Liver (tissue), 9 donors: ENCODE measurements around the gene ZDHHC20. TPM values are rescaled to one million over a fixed set of nuclear protein-coding genes. Genes with fewer than 3 reads are reported as not detected.

Experiments used
- DNase-seq: peaks from one replicate; pipeline ENCODE4 v3.0.0-alpha.2; 2017; ENCODE audit warnings: low spot score
- H3K27ac ChIP-seq, 2 donors: one replicate each; pipeline ENCODE4 v1.7.0; 2013; ENCODE audit warnings: inconsistent platforms in 2 of 2, low read length in 2 of 2, control low read depth in 1 of 2, low read depth in 1 of 2, mild to moderate bottlenecking in 1 of 2
- H3K27me3 ChIP-seq, 4 donors: one replicate each; pipeline versions ENCODE4 v1.6.1 to v1.7.0; 2013; ENCODE audit warnings: low read length in 3 of 4, inconsistent platforms in 1 of 4, mild to moderate bottlenecking in 1 of 4, moderate library complexity in 1 of 4; ENCODE audit not compliant: control insufficient read depth in 4 of 4, insufficient read depth in 4 of 4
- H3K36me3 ChIP-seq, 4 donors: one replicate each; pipeline versions ENCODE4 v1.6.1 to v1.7.0; 2013; ENCODE audit warnings: low read length in 3 of 4, mild to moderate bottlenecking in 3 of 4, low read depth in 1 of 4, moderate library complexity in 1 of 4; ENCODE audit not compliant: control insufficient read depth in 4 of 4, insufficient read depth in 3 of 4
- H3K4me1 ChIP-seq, 4 donors: one replicate each; pipeline versions ENCODE4 v1.6.1 to v1.7.0; 2013; ENCODE audit warnings: low read length in 3 of 4, mild to moderate bottlenecking in 3 of 4, moderate library complexity in 1 of 4; ENCODE audit not compliant: control insufficient read depth in 4 of 4, insufficient read depth in 4 of 4
- H3K4me3 ChIP-seq, 3 donors: one replicate each; pipeline versions ENCODE4 v1.6.1 to v1.7.0; 2013; ENCODE audit warnings: low read length in 3 of 3, control low read depth in 1 of 3, low read depth in 1 of 3, mild to moderate bottlenecking in 1 of 3
- H3K9ac ChIP-seq, 2 donors: one replicate each; pipeline ENCODE4 v1.7.0; 2013; ENCODE audit warnings: low read length in 2 of 2, mild to moderate bottlenecking in 2 of 2, moderate library complexity in 2 of 2, control low read depth in 1 of 2, low read depth in 1 of 2
- H3K9me3 ChIP-seq, 4 donors: one replicate each; pipeline versions ENCODE4 v1.6.1 to v1.7.0; 2013; ENCODE audit warnings: low read length in 3 of 4; ENCODE audit not compliant: control insufficient read depth in 4 of 4
- CTCF ChIP-seq: fragments of 150-350 bp; IDR thresholded peaks from 2 replicates; pipeline ENCODE4 v1.5.1; 2017; ENCODE audit warnings: improper control_type of control experiment, low read depth, low read length; ENCODE audit not compliant: missing input control
- EGR1 ChIP-seq, 2 donors: IDR thresholded peaks; 2 replicates each; pipeline ENCODE4 v1.6.1; 2016 to 2018; ENCODE audit warnings: antibody characterized with exemption in 2 of 2, low read depth in 2 of 2
- FOXA1 ChIP-seq: IDR thresholded peaks from 2 replicates; pipeline ENCODE4 v1.6.1; 2016; ENCODE audit warnings: antibody characterized with exemption
- FOXA2 ChIP-seq: IDR thresholded peaks from 2 replicates; pipeline ENCODE4 v1.6.1; 2016; ENCODE audit warnings: antibody characterized with exemption
- GABPA ChIP-seq, 2 donors: IDR thresholded peaks in 1 of 2; conservative IDR thresholded peaks in 1 of 2; 2 replicates each; pipeline ENCODE4 v1.6.1; 2016; ENCODE audit warnings: antibody characterized with exemption in 2 of 2, mild to moderate bottlenecking in 1 of 2, moderate library complexity in 1 of 2
- HNF4A ChIP-seq, 2 donors: conservative IDR thresholded peaks; 2 replicates each; pipeline ENCODE4 v1.6.1; 2016; ENCODE audit warnings: antibody characterized with exemption in 2 of 2, mild to moderate bottlenecking in 2 of 2
- HNF4G ChIP-seq: IDR thresholded peaks from 2 replicates; pipeline ENCODE4 v1.6.1; 2016; ENCODE audit warnings: antibody characterized with exemption
- JUND ChIP-seq, 2 donors: IDR thresholded peaks; 2 replicates each; pipeline ENCODE4 v1.6.1; 2016; ENCODE audit warnings: antibody characterized with exemption in 2 of 2
- NR2F2 ChIP-seq: IDR thresholded peaks from 2 replicates; pipeline ENCODE4 v1.6.1; 2016; ENCODE audit warnings: antibody characterized with exemption
- RAD21 ChIP-seq, 2 donors: IDR thresholded peaks; 2 replicates each; pipeline ENCODE4 v1.6.1; 2016; ENCODE audit warnings: antibody characterized with exemption in 2 of 2, mild to moderate bottlenecking in 2 of 2
- REST ChIP-seq: IDR thresholded peaks from 2 replicates; pipeline ENCODE4 v1.6.1; 2016; ENCODE audit warnings: antibody characterized with exemption, mild to moderate bottlenecking
- RXRA ChIP-seq, 2 donors: IDR thresholded peaks; 2 replicates each; pipeline ENCODE4 v1.6.1; 2017 to 2018; ENCODE audit warnings: antibody characterized with exemption in 2 of 2, mild to moderate bottlenecking in 1 of 2
- SP1 ChIP-seq: IDR thresholded peaks from 2 replicates; pipeline ENCODE4 v1.6.1; 2018; ENCODE audit warnings: antibody characterized with exemption, mild to moderate bottlenecking
- TAF1 ChIP-seq: conservative IDR thresholded peaks from 2 replicates; pipeline ENCODE4 v1.6.1; 2016; ENCODE audit warnings: antibody characterized with exemption, mild to moderate bottlenecking
- YY1 ChIP-seq: IDR thresholded peaks from 2 replicates; pipeline ENCODE4 v1.6.1; 2016; ENCODE audit warnings: antibody characterized with exemption, mild to moderate bottlenecking
- ZBTB33 ChIP-seq: IDR thresholded peaks from 2 replicates; pipeline ENCODE4 v1.6.1; 2016; ENCODE audit warnings: antibody characterized with exemption
- WGBS: extraction: QIAGEN DNeasy Blood & Tissue Kit; methylation state at CpG from one replicate; pipeline ENCODE4 v1.1.7; 2013; 5-methylcytosine and 5-hydroxymethylcytosine counted together
- polyA plus RNA-seq, 2 donors: library from polyadenylated mRNA; stranded (reverse) in 1 of 2; unstranded in 1 of 2; fragments of 200-250 nt in 1 of 2; fragments of >200 nt in 1 of 2; fragmentation: Nextera tagmentation in 1 of 2; extraction: Ambion mirVana in 1 of 2; gene quantifications; one replicate each; pipeline versions ENCODE4 v1.2.1 to v1.2.3, GENCODE V29; 2013 to 2015
- total RNA-seq, 2 donors: library from RNA; depleted of rRNA; stranded (reverse); fragments of >200 nt; gene quantifications; one replicate each; pipeline ENCODE4 v1.2.3, GENCODE V29; 2014
- TF ChIP-seq, protein P1 (sequence below): IDR thresholded peaks from 2 replicates; pipeline ENCODE4 v1.6.1; 2016; ENCODE audit warnings: antibody characterized with exemption
- TF ChIP-seq, protein P2 (sequence below): IDR thresholded peaks from 2 replicates; pipeline ENCODE4 v1.6.1; 2016; ENCODE audit warnings: antibody characterized with exemption
- donor health status: healthy.
- donor health status: healthy.
- donor health status: healthy.
- donor health status: healthy.
- donor health status: healthy.

ZDHHC20 gene
- total and polyA plus RNA-seq, 4 donors, result 7.7 to 55.4 (median 18.6) TPM

GRCh38 chr13:21364357-21364756 lies 94.7 kb downstream of the ZDHHC20 start:
- no peak overlapping the region for H3K4me3 ChIP-seq
- TF ChIP-seq FOXA1 (no peak), ZBTB33 (no peak), NR2F2 (no peak), CTCF (no peak), SP1 (no peak), JUND (IDR thresholded peaks at IDR 0.05) (no peak), GABPA (IDR thresholded peaks at IDR 0.05 in 1 of 2, conservative IDR thresholded peaks at IDR 0.05 in 1 of 2) (no peak), HNF4G (no peak), RAD21 (IDR thresholded peaks at IDR 0.05) (no peak), TAF1 (no peak), HNF4A (conservative IDR thresholded peaks at IDR 0.05) (no peak), YY1 (no peak), FOXA2 (no peak), EGR1 (IDR thresholded peaks at IDR 0.05; ENCODE audit: low read depth in 2 of 2) (no peak), REST (no peak), RXRA (IDR thresholded peaks at IDR 0.05) (no peak)
- TF ChIP-seq, protein P1, sequence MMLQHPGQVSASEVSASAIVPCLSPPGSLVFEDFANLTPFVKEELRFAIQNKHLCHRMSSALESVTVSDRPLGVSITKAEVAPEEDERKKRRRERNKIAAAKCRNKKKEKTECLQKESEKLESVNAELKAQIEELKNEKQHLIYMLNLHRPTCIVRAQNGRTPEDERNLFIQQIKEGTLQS, result no peak
- TF ChIP-seq, protein P2, sequence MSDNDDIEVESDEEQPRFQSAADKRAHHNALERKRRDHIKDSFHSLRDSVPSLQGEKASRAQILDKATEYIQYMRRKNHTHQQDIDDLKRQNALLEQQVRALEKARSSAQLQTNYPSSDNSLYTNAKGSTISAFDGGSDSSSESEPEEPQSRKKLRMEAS, result no peak
- H3K27me3 ChIP-seq, result no peaks in the 10 kb centered on the region
- no peaks in the 10 kb centered on the region for H3K4me1 ChIP-seq
- H3K9ac ChIP-seq, result no peak overlapping the region
- DNase-seq, result no peak
- 90% methylated on average over 7 of the region's 7 CpGs for WGBS
- H3K36me3 ChIP-seq, result no peaks in the 10 kb centered on the region
- no peak overlapping the region for H3K27ac ChIP-seq
- H3K9me3 ChIP-seq, result no peaks in the 10 kb centered on the region

- Histone ChIP-seq H3K9ac (no peak overlapping the region), H3K4me3 (no peak overlapping the region), H3K9me3 (no peaks in the 10 kb centered on the region), H3K27me3 (no peaks in the 10 kb centered on the region), H3K27ac (no peak overlapping the region), H3K36me3 (no peaks in the 10 kb centered on the region), H3K4me1 (no peaks in the 10 kb centered on the region)
- WGBS, result 95% methylated on average over 4 of the region's 4 CpGs
- TF ChIP-seq EGR1 (IDR thresholded peaks at IDR 0.05; ENCODE audit: low read depth in 2 of 2) (no peak), JUND (IDR thresholded peaks at IDR 0.05) (no peak)
- no peak for DNase-seq
Observed at GRCh38 chr13:21362741-21363140, 96.4 kb downstream of the ZDHHC20 start.
